ENCODE measurements around the gene CD1B.

GRCh38 chr1:158295791-158296190 lies 35.5 kb downstream of the CD1B start:
- TF ChIP-seq, protein P1, sequence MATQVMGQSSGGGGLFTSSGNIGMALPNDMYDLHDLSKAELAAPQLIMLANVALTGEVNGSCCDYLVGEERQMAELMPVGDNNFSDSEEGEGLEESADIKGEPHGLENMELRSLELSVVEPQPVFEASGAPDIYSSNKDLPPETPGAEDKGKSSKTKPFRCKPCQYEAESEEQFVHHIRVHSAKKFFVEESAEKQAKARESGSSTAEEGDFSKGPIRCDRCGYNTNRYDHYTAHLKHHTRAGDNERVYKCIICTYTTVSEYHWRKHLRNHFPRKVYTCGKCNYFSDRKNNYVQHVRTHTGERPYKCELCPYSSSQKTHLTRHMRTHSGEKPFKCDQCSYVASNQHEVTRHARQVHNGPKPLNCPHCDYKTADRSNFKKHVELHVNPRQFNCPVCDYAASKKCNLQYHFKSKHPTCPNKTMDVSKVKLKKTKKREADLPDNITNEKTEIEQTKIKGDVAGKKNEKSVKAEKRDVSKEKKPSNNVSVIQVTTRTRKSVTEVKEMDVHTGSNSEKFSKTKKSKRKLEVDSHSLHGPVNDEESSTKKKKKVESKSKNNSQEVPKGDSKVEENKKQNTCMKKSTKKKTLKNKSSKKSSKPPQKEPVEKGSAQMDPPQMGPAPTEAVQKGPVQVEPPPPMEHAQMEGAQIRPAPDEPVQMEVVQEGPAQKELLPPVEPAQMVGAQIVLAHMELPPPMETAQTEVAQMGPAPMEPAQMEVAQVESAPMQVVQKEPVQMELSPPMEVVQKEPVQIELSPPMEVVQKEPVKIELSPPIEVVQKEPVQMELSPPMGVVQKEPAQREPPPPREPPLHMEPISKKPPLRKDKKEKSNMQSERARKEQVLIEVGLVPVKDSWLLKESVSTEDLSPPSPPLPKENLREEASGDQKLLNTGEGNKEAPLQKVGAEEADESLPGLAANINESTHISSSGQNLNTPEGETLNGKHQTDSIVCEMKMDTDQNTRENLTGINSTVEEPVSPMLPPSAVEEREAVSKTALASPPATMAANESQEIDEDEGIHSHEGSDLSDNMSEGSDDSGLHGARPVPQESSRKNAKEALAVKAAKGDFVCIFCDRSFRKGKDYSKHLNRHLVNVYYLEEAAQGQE (tag by site-specific recombination; IDR thresholded peaks at IDR 0.05): no peak
- TF ChIP-seq PRDM10 (tag by site-specific recombination; IDR thresholded peaks at IDR 0.05) (no peak), CTCF (tag by site-specific recombination; IDR thresholded peaks at IDR 0.05) (no peak), ZBTB7A (tag by site-specific recombination; IDR thresholded peaks at IDR 0.05; ENCODE audit: low read depth) (no peak), ZNF473 (tag by site-specific recombination; IDR thresholded peaks at IDR 0.05) (no peak), ZBTB26 (tag by site-specific recombination; optimal IDR thresholded peaks at IDR 0.05) (no peak), ZNF121 (tag by site-specific recombination; IDR thresholded peaks at IDR 0.05) (no peak), ZNF23 (tag by site-specific recombination; IDR thresholded peaks at IDR 0.05; ENCODE audit: borderline replicate concordance) (no peak), ZNF707 (tag by site-specific recombination; IDR thresholded peaks at IDR 0.05) (no peak), ZNF785 (tag by site-specific recombination; IDR thresholded peaks at IDR 0.05) (no peak)
- TF ChIP-seq, protein P2, sequence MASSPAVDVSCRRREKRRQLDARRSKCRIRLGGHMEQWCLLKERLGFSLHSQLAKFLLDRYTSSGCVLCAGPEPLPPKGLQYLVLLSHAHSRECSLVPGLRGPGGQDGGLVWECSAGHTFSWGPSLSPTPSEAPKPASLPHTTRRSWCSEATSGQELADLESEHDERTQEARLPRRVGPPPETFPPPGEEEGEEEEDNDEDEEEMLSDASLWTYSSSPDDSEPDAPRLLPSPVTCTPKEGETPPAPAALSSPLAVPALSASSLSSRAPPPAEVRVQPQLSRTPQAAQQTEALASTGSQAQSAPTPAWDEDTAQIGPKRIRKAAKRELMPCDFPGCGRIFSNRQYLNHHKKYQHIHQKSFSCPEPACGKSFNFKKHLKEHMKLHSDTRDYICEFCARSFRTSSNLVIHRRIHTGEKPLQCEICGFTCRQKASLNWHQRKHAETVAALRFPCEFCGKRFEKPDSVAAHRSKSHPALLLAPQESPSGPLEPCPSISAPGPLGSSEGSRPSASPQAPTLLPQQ (tag by site-specific recombination; IDR thresholded peaks at IDR 0.05): no peak
- TF ChIP-seq, protein P3, sequence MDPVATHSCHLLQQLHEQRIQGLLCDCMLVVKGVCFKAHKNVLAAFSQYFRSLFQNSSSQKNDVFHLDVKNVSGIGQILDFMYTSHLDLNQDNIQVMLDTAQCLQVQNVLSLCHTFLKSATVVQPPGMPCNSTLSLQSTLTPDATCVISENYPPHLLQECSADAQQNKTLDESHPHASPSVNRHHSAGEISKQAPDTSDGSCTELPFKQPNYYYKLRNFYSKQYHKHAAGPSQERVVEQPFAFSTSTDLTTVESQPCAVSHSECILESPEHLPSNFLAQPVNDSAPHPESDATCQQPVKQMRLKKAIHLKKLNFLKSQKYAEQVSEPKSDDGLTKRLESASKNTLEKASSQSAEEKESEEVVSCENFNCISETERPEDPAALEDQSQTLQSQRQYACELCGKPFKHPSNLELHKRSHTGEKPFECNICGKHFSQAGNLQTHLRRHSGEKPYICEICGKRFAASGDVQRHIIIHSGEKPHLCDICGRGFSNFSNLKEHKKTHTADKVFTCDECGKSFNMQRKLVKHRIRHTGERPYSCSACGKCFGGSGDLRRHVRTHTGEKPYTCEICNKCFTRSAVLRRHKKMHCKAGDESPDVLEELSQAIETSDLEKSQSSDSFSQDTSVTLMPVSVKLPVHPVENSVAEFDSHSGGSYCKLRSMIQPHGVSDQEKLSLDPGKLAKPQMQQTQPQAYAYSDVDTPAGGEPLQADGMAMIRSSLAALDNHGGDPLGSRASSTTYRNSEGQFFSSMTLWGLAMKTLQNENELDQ (tag by site-specific recombination; IDR thresholded peaks at IDR 0.05; ENCODE audit: low read depth): no peak

All from HEK293 (cell line).